MG63 (cell line): ENCODE measurements around the gene CLIC4. TPM values are rescaled to one million over a fixed set of nuclear protein-coding genes. Genes with fewer than 3 reads are reported as not detected.
"Not testable (repeated sequence)": the region's sequence is repeated elsewhere in the genome, so short reads cannot be mapped to it uniquely, and the experiment has no call there.

Experiments
- DNase-seq: peaks from one replicate; pipeline ENCODE4 v3.0.0-alpha.2; 2020
- H3K27me3 ChIP-seq: fragments of 250-450 bp; sonication (Bioruptor Pico); 2 replicates; pipeline ENCODE4 v1.5.1; 2020; ENCODE audit warnings: mild to moderate bottlenecking, moderate library complexity
- H3K36me3 ChIP-seq: fragments of 250-450 bp; sonication (Bioruptor Pico); 2 replicates; pipeline ENCODE4 v1.5.1; 2020; ENCODE audit warnings: mild to moderate bottlenecking, moderate library complexity
- H3K4me3 ChIP-seq: fragments of 250-450 bp; sonication (Bioruptor Pico); 2 replicates; pipeline ENCODE4 v1.5.1; 2020; ENCODE audit warnings: mild to moderate bottlenecking, moderate library complexity
- H3K9me3 ChIP-seq: fragments of 250-450 bp; sonication (Bioruptor Pico); 2 replicates; pipeline ENCODE4 v1.5.1; 2020; ENCODE audit warnings: mild to moderate bottlenecking, moderate library complexity
- total RNA-seq: library from RNA; depleted of rRNA; stranded (reverse); fragments of >200 nt; shearing (Covaris generic); gene quantifications from 2 replicates; pipeline ENCODE4 v1.2.3, GENCODE V29; 2014; ENCODE audit warnings: low replicate concordance

The CLIC4 gene
- total RNA-seq, 1 experiment from 2014 or later = 348 TPM

DNA sequence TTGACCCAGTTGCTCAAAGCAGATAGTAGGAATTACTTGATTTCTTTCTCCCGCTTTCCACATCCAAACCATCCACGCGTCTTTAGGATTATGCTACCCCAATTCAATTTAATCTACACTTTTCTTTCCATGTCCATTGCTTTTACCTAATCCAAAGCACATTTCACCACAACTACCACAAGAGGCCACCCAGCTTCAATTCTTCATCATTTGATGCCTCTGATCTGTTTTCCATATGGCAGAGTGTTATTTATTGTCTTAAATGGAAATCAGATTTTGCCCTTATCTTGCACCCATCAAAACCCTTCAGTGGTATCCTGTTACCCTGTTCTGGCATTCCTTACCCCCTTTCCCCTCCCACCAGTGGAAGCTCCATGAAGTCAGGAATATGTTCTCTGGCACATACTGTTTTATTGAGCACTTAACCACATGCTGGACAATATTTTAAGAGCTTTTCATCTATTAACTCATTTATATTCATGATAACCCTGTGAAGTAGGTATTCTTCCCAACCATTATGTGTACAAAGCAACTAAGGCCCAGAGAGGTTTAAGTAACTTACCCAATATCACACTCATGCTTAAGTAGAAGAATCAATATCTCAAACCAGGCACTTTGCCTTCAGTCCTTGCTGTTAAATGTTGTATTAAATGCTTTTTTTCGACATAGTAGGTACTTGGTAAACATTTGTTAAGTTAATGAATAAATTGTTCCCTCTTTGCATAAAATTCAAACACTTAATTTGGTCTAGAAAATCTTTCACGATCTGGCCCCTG lies 34.6 kb downstream of the CLIC4 start:
- no peak for DNase-seq
- Histone ChIP-seq H3K9me3 (no peaks in the 10 kb centered on the region), H3K4me3 (no peak overlapping the region), H3K36me3 (peaks cover 22% of the 10 kb centered on the region), H3K27me3 (no peaks in the 10 kb centered on the region)

DNA sequence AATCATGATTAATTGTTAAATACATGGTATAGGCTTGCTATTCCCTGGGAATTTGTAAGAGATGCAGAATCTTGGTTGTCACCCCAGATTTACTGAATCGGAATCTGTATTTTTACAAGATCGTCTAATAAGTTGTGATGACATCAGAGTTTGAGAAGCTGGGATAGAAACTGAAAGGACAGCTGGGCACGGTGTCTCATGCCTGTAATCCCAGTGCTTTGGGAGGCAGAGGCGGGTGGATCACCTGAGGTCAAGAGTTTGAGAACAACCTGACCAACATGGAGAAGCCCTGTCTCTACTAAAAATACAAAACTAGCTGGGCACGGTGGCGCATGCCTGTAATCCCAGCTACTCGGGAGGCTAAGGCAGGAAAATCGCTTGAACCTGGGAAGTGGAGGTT lies 35.4 kb downstream of the CLIC4 start:
- H3K4me3 ChIP-seq, H3K9me3 ChIP-seq, DNase-seq, H3K27me3 ChIP-seq: not testable (repeated sequence)
- H3K36me3 ChIP-seq = peaks cover 27% of the 10 kb centered on the region

DNA sequence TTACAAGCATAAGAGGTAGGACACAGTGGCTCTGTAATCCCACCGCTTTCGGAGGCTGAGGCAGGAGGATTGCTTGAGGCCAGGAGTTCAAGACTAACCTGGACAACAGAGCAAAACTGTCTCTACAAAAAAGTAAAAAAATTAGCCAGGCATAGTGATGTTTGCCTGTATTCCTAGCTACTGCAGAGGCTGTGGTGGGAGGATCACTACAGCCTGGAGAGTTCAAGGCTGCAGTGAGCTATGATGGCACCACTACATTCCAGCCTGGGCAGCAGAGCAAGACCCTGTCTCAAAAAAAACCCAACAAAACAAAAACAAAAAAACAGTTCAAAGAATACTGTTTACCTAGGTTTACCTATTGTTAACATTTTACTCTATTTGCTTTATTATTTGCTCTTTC lies 37.4 kb downstream of the CLIC4 start:
- Histone ChIP-seq H3K4me3 (no peak overlapping the region), H3K27me3 (no peaks in the 10 kb centered on the region), H3K36me3 (peaks cover 30% of the 10 kb centered on the region), H3K9me3 (no peaks in the 10 kb centered on the region)
- no peak for DNase-seq

DNA sequence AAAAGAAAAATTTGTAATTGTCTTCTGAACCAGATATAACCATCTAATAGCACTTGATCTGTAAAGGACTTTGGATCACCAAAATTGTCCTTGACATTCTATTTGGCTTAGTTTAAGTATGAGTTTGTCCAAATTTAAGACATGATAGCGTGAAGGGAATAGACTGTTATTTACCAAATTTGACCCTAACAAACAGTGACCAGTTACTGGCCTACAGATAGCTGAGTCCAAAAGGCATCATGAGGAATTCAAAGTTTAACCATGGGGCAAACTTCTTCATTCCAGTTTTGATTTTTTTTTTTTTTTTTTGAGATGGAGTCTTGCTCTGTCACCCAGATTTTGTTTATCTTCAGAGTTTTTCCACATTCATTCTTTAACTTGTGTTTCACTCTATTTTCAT lies 38.5 kb downstream of the CLIC4 start:
- DNase-seq = no peak
- no peak overlapping the region for H3K4me3 ChIP-seq
- no peaks in the 10 kb centered on the region for H3K9me3 ChIP-seq
- no peaks in the 10 kb centered on the region for H3K27me3 ChIP-seq
- H3K36me3 ChIP-seq = peaks cover 35% of the 10 kb centered on the region

DNA sequence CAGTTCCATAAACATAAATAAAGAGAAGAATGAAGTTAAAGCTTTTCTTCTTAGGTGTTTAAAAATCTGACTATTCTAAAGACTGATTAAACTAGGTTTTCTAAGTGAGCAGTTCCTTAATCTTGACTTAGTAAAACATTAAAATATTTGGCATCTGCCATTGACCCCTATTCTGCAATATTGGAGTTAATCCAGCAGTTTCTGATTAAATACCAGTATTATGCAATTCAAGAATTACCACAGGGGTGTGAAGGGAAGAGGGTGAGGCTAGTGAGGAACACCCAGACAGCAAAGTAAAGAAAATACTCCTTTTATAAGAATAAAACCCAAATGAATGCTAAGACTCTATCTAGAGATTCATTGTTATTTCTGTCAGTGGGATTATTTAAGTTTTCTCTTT lies 40.9 kb downstream of the CLIC4 start:
- H3K4me3 ChIP-seq = no peak overlapping the region
- peaks cover 27% of the 10 kb centered on the region for H3K36me3 ChIP-seq
- no peak for DNase-seq
- no peaks in the 10 kb centered on the region for H3K27me3 ChIP-seq
- H3K9me3 ChIP-seq = no peaks in the 10 kb centered on the region

DNA sequence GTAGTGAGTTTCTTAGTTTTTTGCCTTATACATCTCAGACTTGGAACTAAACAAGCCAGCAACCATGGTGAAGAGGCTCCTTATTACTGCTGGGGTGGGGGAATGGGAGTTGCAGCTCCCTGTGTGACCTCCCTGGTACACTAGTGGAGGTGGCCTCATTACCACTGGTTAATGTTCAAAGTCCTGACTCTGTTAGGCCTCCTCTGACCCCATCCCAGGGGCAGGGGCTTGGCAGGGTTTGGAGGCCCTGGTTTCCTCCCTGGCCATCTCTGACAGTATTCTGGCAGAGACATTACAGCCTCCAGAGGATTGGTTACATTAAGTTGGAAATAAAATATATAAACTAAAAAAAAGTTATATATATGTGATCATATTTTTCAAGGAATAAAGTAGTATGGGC lies 45.2 kb downstream of the CLIC4 start:
- Histone ChIP-seq H3K27me3 (no peaks in the 10 kb centered on the region), H3K36me3 (peaks cover 21% of the 10 kb centered on the region), H3K4me3 (no peak overlapping the region), H3K9me3 (no peaks in the 10 kb centered on the region)
- DNase-seq = no peak

DNA sequence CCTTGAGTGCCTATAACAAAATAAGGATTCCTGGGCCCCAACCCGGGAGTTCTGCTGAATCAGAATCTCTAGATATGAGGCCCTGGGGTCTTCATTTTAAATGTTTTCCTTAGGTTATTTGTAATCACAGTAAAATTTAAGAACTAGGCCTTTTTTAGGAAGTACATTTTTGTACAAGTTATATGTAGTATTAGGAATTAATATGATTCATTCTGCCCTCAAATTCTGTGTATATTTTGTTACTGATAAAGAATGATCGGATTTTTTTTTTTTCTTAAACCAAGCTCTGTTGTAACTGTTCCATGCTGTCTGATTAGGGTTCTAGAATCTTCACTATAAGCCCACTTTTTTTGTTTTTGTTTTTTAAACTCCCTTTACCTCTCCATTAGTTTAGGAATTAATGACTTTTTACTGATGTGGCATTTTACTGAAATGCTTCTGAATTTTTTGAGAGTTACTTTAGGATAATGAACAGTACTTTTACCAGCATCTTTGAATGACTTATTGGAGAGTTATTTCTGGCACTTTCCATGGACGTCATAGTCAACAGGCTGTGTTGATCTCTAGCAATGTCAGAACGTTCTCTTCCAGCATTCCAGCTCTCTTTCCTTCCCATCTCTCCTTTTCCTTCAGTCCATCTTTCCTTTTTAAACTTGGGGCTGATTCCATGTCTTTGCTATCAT lies 48.3 kb downstream of the CLIC4 start:
- Histone ChIP-seq H3K4me3 (no peak overlapping the region), H3K9me3 (no peaks in the 10 kb centered on the region), H3K27me3 (no peaks in the 10 kb centered on the region), H3K36me3 (peaks cover 31% of the 10 kb centered on the region)
- no peak for DNase-seq

DNA sequence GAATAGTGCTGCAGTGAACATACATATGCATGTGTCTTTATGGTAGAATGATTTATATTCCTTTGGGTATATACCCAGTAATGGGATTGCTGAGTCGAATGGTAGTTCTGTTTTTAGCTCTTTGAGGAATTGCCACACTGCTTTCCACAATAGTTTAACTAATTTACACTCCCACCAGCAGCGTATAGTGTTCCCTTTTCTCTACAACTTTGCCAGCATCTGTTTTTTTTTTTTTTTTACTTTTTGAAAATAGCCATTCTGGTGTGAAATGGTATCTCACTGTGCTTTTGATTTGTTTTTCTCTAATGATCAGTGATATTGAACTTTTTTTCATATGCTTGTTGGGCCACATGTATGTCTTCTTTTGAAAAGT lies 48.9 kb downstream of the CLIC4 start:
- H3K27me3 ChIP-seq, DNase-seq, H3K9me3 ChIP-seq, H3K4me3 ChIP-seq: not testable (repeated sequence)
- H3K36me3 ChIP-seq = peaks cover 25% of the 10 kb centered on the region

DNA sequence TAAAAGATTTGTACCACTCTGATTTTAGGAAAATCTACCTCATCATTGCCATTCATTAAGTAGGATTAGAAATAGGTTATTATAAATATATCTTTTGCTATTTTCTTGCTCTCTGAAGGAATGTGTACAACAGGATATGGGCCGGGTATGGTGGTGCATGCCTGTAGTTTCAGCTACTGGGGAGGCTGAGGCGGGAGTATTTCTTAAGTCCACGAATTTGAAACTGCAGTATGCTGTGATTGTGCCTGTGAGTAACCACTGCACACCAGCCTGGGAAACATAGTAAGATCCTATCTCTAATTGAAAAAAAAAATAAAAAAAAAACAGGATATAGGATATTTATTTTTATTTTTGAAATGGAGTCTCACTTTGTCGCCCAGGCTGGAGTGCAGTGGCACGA lies 50.0 kb downstream of the CLIC4 start:
- DNase-seq = no peak
- no peaks in the 10 kb centered on the region for H3K9me3 ChIP-seq
- H3K4me3 ChIP-seq = no peak overlapping the region
- peaks cover 23% of the 10 kb centered on the region for H3K36me3 ChIP-seq
- no peaks in the 10 kb centered on the region for H3K27me3 ChIP-seq

DNA sequence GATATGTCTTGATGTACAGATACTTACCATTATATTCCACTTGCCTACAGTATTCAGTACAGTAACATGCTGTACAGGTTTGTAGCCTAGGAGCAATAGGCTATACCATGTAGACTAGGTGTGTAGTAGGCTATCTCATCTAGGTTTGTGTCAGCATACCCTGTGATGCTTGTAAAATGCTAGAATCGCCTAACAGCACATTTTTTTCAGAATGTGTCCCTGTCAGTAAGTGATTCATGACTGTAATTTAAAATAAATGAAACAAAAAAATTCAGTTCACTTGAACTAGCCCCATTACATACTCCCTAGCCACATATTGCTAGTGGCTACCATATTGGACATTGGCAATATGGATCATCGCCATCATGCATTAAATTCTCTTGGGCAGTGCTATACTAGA lies 51.3 kb downstream of the CLIC4 start:
- no peaks in the 10 kb centered on the region for H3K27me3 ChIP-seq
- no peak overlapping the region for H3K4me3 ChIP-seq
- peaks cover 26% of the 10 kb centered on the region for H3K36me3 ChIP-seq
- H3K9me3 ChIP-seq = no peaks in the 10 kb centered on the region
- no peak for DNase-seq

DNA sequence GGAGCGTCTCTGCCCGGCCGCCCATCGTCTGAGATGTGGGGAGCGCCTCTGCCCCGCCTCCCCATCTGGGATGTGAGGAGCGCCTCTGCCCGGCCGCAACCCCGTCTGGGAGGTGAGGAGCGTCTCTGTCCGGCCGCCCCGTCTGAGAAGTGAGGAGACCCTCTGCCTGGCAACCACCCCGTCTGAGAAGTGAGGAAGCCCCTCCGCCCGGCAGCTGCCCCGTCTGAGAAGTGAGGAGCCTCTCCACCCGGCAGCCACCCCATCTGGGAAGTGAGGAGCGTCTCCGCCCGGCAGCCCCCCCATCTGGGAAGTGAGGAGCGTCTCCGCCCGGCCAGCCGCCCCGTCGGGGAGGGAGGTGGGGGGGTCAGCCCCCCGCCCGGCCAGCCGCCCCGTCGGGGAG lies 54.0 kb downstream of the CLIC4 start:
- not testable (repeated sequence) for DNase-seq, H3K4me3 ChIP-seq, H3K9me3 ChIP-seq, H3K27me3 ChIP-seq
- peaks cover 43% of the 10 kb centered on the region for H3K36me3 ChIP-seq

DNA sequence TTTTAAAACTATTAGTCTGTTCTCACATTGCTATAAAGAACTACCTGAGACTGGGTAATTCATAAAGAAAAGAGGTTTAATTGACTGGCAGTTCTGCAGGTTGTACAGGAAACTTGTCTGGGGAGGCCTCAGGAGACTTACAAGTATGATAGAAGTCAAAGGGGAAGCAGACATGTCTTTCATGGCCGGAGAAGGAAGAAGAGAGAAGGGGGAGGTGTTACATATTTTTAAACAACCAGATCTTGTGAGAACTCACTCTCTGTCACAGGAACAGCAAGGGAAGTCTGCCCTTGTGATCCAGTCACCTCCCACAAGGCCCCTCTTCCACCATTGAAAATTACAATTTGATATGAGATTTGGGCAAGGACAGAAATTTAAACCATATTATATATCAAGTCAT lies 55.9 kb downstream of the CLIC4 start:
- Histone ChIP-seq H3K9me3 (no peaks in the 10 kb centered on the region), H3K4me3 (no peak overlapping the region), H3K27me3 (no peaks in the 10 kb centered on the region), H3K36me3 (peaks cover 43% of the 10 kb centered on the region)
- DNase-seq = no peak

DNA sequence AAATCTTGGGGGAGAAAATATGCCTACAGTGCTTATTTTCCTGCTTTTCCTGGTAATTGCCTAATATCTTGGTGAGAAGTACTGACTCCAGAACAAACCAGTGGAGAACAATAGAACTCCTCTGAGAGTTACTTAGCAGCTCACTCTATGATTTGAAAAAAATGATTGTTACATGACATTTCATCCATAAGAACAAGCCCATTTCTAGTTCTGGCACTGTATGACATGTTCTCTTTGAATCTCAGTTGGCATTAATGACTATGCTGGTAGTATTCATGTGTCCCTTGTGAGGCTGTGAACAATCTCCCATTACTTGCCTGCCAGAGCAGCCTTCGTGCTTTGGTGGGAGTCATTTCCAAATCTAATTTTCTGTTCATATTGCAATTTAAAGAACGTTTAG lies 58.0 kb downstream of the CLIC4 start:
- no peak for DNase-seq
- peaks cover 47% of the 10 kb centered on the region for H3K36me3 ChIP-seq
- no peaks in the 10 kb centered on the region for H3K27me3 ChIP-seq
- H3K9me3 ChIP-seq = no peaks in the 10 kb centered on the region
- H3K4me3 ChIP-seq = no peak overlapping the region

DNA sequence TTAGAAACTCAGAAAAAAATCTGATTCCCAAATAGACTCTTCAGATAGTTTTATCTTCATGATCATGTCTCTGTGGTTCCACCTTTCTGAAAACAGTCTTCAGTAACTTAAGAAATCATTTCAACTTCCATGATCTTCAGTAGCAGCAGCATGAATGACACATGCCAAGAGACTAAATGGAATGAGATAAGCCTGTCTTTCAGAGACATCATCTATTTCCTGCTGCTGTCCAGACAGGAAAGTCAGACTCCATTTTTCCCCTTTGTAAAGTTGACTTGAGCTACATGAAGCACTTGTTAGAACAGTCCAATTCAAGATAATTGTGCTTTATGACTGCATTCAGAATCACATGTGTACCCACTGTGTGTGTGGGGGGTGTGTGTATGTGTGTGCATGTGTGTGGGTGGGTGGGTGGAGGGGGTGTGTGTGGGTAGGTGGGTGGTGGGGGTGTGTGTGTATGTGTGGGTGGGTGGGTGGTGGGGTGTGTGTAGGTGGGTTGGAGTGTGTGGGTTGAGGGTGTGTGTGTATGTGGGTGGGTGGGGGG lies 58.8 kb downstream of the CLIC4 start:
- H3K27me3 ChIP-seq = no peaks in the 10 kb centered on the region
- H3K9me3 ChIP-seq = no peaks in the 10 kb centered on the region
- DNase-seq = no peak
- peaks cover 52% of the 10 kb centered on the region for H3K36me3 ChIP-seq
- no peak overlapping the region for H3K4me3 ChIP-seq

DNA sequence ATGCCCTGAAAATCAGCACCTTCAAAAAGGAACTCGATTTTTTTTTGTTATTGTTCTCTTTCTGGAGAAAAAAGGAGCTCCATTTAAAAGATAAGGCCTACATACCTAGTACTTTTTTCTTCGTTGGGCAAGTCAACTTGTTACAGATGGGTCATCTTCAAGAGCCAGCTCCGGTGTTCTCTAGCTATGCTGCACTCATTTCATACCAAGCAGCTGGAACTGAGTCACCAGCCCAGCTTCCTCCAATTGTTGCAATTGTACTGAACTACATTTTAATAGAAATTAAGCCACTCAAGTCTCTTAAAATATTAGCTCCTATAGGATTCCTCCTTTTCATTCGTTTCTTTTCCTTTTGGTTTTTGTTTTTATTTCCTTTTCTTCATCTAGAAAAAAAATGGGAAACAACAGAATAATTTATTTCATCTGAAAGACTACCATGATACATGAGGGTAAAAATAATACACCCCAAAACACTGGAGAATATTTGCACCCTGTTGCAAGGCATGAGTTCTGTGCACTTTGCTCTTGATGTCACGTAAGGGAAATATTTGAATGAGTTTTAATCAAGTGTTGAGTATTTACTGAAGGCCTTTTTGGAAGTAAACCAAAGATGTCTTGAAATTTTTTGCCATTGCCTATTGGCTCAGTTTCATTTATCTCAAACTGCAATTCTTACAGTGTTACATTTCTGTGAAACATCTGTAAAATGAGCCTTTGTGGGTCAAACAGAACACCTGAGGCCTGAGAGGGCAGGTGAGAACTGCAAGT lies 60.5 kb downstream of the CLIC4 start:
- Histone ChIP-seq H3K9me3 (no peaks in the 10 kb centered on the region), H3K4me3 (no peak overlapping the region), H3K36me3 (peaks cover 64% of the 10 kb centered on the region), H3K27me3 (no peaks in the 10 kb centered on the region)
- peak; percentile 57 for DNase-seq

DNA sequence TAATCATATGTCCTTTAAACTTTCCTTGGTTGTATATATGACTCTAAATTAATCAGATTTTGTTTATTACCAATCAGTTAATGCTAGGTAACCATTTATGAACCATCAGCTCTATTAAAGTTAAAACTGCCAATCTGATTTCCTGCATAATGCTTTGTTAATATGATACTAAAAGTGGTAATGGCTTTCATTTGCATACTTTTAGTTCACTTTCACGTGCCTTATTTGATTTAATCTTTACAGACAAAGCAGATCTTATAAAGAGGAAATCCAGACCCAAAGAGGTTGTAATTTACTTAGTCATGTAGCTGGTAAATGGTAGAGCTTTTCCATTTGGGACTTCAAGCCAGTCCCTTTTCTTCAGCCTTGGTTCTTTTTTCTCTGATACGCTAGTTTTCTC lies 61.3 kb downstream of the CLIC4 start:
- Histone ChIP-seq H3K4me3 (no peak overlapping the region), H3K9me3 (no peaks in the 10 kb centered on the region), H3K27me3 (no peaks in the 10 kb centered on the region), H3K36me3 (peaks cover 61% of the 10 kb centered on the region)
- no peak for DNase-seq

DNA sequence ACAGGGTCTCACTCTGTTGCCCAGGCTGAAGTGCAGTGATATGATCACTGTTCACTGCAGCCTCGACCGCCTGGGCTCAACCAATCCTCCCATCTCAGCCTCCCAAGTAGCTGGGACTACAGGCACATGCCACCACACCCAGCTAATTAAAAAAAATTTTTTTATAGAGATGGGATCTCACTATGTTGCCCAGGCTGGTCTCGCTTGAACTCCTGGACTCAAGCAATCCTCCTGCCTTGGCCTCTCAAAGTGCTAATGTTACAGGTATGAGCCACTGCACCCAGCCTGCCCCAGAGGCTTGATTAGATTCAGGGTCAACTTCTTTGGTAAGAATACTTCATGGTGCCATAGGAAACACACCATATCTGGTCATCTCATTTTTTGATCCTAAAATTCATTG lies 66.2 kb downstream of the CLIC4 start:
- not testable (repeated sequence) for H3K4me3 ChIP-seq, H3K27me3 ChIP-seq, H3K9me3 ChIP-seq, DNase-seq
- peaks cover 77% of the 10 kb centered on the region for H3K36me3 ChIP-seq
